AG04450 (cell line): Measurements from ENCODE around the gene TYR. TPM values are rescaled to one million over a fixed set of nuclear protein-coding genes. Genes with fewer than 3 reads are reported as not detected.

Experiments used
- CTCF ChIA-PET: fragments of 300-600, 350-600 bp; formaldehyde crosslinking; extraction: SDS; loops from one replicate; lab custom pipeline; 2022; ENCODE audit warnings: antibody characterized with exemption, inconsistent platforms; lab: Charles Lee
- POLR2A ChIA-PET: fragments of 350-600 bp; formaldehyde crosslinking; extraction: SDS; loops from one replicate; lab custom pipeline; 2021; ENCODE audit warnings: antibody characterized with exemption, inconsistent platforms; lab: Yijun Ruan, JAX
- DNase-seq: peaks from one replicate; pipeline ENCODE4 v3.0.0-alpha.2; 2011; ENCODE audit warnings: low read depth, low spot score
- H3K27ac ChIP-seq: one replicate; pipeline ENCODE4 v1.5.1; 2012; ENCODE audit warnings: low read depth, low read length, control low read depth
- H3K27me3 ChIP-seq: one replicate; pipeline ENCODE4 v1.6.0; 2012; ENCODE audit warnings: low read length; ENCODE audit not compliant: control insufficient read depth, insufficient read depth
- H3K4me3 ChIP-seq: 2 replicates; pipeline ENCODE4 v1.5.1; 2011; ENCODE audit warnings: mild to moderate bottlenecking, low read depth, low read length, control low read depth
- H3K9me3 ChIP-seq: 2 replicates; pipeline ENCODE4 v1.5.1; 2012; ENCODE audit warnings: low read length; ENCODE audit not compliant: control insufficient read depth, insufficient read depth
- CTCF ChIP-seq: IDR thresholded peaks from 2 replicates; pipeline ENCODE4 v1.5.1; 2011; ENCODE audit warnings: low read depth, low read length, control low read depth, inconsistent platforms
- polyA plus RNA-seq: library from polyadenylated mRNA; depleted of rRNA; stranded (reverse); fragments of >200 nt; gene quantifications from 2 replicates; pipeline ENCODE4 v1.2.3, GENCODE V29; 2011

Gene TYR
- polyA plus RNA-seq, 1 experiment: not detected

- Histone ChIP-seq H3K27me3 (no peaks in the 10 kb centered on the region), H3K27ac (no peak overlapping the region), H3K4me3 (no peak overlapping the region), H3K9me3 (no peaks in the 10 kb centered on the region)
- no peak for DNase-seq
- ChIA-PET CTCF (no interaction called here), POLR2A (no interaction called here)
- TF ChIP-seq CTCF: no peak
Observed at GRCh38 chr11:89163686-89164085, 14.0 kb upstream of the TYR start.

- no peak overlapping the region for H3K4me3 ChIP-seq
- no peaks in the 10 kb centered on the region for H3K9me3 ChIP-seq
- ChIA-PET CTCF (no interaction called here), POLR2A (no interaction called here)
- no peak for TF ChIP-seq CTCF
- no peak overlapping the region for H3K27ac ChIP-seq
- no peaks in the 10 kb centered on the region for H3K27me3 ChIP-seq
- no peak for DNase-seq
Observed at GRCh38 chr11:89168396-89168795, 9.3 kb upstream of the TYR start.

DNA sequence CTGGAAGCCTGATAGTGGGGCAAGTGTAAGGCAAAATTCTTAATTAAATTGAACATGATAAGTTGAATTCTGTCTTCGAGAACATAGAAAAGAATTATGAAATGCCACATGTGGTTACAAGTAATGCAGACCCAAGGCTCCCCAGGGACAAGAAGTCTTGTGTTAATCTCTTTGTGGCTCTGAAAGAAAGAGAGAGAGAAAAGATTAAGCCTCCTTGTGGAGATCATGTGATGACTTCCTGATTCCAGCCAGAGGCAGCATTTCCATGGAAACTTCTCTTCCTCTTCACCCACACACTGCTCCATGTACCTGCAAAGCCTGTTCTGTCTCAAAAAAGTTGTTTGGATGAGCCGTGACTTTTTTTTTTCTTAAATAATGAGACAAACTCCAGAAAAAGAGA lies 1.9 kb upstream of the TYR start:
- ChIA-PET POLR2A (no interaction called here), CTCF (no interaction called here)
- no peak overlapping the region for H3K27ac ChIP-seq
- H3K4me3 ChIP-seq: no peak overlapping the region
- no peaks in the 10 kb centered on the region for H3K27me3 ChIP-seq
- no peak for TF ChIP-seq CTCF
- H3K9me3 ChIP-seq: no peaks in the 10 kb centered on the region
- no peak for DNase-seq

GRCh38 chr11:89176938-89177337 lies 737 bp upstream of the TYR start:
- Histone ChIP-seq H3K4me3 (no peak overlapping the region), H3K27ac (no peak overlapping the region), H3K27me3 (no peaks in the 10 kb centered on the region), H3K9me3 (no peaks in the 10 kb centered on the region)
- POLR2A ChIA-PET: no interaction called here
- DNase-seq: no peak
- CTCF ChIA-PET: no interaction called here
- TF ChIP-seq CTCF: no peak

- Histone ChIP-seq H3K27ac (no peak overlapping the region), H3K9me3 (no peaks in the 10 kb centered on the region), H3K4me3 (no peak overlapping the region), H3K27me3 (no peaks in the 10 kb centered on the region)
- DNase-seq: no peak
- no peak for TF ChIP-seq CTCF
- POLR2A ChIA-PET: no interaction called here
- CTCF ChIA-PET: interaction anchor here (0.7 kb wide), 1 partner anchor 223 kb away, joined by 3 read pairs; no protein-coding TSS in a partner anchor
Observed at GRCh38 chr11:89181111-89181510, 3.4 kb downstream of the TYR start.
